LNCaP clone FGC (cell line): ENCODE measurements around the gene PLD2.
"Not testable (repeated sequence)": the region's sequence is repeated elsewhere in the genome, so short reads cannot be mapped to it uniquely, and the experiment has no call there.

Source experiments
- DNase-seq: peaks from one replicate; pipeline ENCODE4 v3.0.0-alpha.2; 2011; ENCODE audit warnings: low read depth
- H3K4me3 ChIP-seq: 2 replicates; pipeline ENCODE4 v1.5.1; 2011; ENCODE audit warnings: mild to moderate bottlenecking, low read depth, low read length, control low read depth
- TF ChIP-seq, protein P1 (sequence below): IDR thresholded peaks from 2 replicates; pipeline ENCODE4 v1.5.1; 2012; ENCODE audit warnings: mild to moderate bottlenecking; ENCODE audit not compliant: control insufficient read depth, insufficient read depth; ENCODE audit errors: extremely low read depth

PLD2 gene

DNA sequence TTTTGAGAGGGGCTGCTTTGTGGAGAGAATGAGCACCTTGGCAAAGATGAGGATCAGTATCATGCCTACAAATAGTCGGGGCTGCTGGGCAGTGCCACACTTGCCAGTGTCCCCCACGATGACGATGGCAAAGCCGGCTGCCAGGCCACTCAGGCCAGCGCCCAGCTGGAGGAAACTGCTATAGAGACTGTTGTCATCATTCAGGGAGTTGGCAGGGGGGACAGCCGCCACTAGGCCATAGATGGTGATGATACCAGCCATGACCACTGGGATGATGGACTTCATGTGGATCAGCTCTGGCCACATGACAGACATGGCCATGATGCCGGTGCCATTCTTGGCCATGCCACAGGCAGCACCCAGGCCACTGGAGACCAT lies 50.0 kb downstream of the PLD2 start:
- no peak overlapping the region for H3K4me3 ChIP-seq
- TF ChIP-seq, protein P1, sequence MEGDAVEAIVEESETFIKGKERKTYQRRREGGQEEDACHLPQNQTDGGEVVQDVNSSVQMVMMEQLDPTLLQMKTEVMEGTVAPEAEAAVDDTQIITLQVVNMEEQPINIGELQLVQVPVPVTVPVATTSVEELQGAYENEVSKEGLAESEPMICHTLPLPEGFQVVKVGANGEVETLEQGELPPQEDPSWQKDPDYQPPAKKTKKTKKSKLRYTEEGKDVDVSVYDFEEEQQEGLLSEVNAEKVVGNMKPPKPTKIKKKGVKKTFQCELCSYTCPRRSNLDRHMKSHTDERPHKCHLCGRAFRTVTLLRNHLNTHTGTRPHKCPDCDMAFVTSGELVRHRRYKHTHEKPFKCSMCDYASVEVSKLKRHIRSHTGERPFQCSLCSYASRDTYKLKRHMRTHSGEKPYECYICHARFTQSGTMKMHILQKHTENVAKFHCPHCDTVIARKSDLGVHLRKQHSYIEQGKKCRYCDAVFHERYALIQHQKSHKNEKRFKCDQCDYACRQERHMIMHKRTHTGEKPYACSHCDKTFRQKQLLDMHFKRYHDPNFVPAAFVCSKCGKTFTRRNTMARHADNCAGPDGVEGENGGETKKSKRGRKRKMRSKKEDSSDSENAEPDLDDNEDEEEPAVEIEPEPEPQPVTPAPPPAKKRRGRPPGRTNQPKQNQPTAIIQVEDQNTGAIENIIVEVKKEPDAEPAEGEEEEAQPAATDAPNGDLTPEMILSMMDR: no peak
- no peak for DNase-seq

- DNase-seq, H3K4me3 ChIP-seq: not testable (repeated sequence)
Observed at GRCh38 chr17:4857347-4857746, 50.4 kb downstream of the PLD2 start.

- TF ChIP-seq, protein P1: no peak
- no peak overlapping the region for H3K4me3 ChIP-seq
- DNase-seq: no peak
Observed at GRCh38 chr17:4858068-4858881, 51.3 kb downstream of the PLD2 start.

- TF ChIP-seq, protein P1: no peak
- peak; percentile 17 for DNase-seq
- no peak overlapping the region for H3K4me3 ChIP-seq
Observed at GRCh38 chr17:4858882-4859260, 51.9 kb downstream of the PLD2 start.

DNA sequence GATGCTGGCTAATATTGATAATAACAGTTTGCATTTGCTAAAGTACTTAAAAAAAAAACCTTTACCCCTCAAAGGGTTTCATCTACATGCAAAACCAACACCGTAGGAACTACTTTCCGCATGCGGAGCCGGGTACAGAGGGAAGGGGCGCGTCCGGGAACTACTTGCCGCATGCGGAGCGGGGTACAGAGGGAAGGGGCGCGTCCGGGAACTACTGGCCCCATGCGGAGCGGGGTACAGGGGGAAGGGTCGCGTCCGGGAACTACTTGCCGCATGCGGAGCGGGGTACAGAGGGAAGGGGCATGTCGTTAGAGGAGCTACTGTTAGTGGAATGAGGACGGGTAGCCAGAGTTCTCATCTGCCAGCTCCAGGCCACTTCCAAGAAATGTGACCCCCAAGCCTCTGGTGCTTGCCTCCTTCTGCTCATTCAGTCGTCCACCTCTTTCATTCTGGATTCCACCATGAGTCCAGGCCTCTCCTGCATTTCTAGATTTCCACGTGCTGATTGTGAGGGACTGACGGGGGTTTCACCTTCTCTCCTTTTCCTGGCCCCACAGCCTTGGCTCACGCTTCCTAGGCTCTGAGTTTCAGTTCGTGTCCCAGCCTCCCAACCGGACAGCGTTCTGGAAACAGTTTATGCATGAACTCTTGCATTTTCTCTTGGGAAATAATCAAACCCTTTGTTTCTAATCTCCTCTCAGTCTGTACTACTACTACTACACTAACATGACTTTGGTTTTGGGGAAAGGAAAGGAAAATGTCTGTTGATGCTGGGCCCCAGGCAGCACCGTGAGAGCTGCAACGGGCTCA lies 53.1 kb downstream of the PLD2 start:
- no peak for DNase-seq
- TF ChIP-seq, protein P1: no peak
- H3K4me3 ChIP-seq: no peak overlapping the region

GRCh38 chr17:4860651-4861050 lies 53.7 kb downstream of the PLD2 start:
- no peak for DNase-seq
- H3K4me3 ChIP-seq: no peak overlapping the region
- TF ChIP-seq, protein P1: no peak

DNA sequence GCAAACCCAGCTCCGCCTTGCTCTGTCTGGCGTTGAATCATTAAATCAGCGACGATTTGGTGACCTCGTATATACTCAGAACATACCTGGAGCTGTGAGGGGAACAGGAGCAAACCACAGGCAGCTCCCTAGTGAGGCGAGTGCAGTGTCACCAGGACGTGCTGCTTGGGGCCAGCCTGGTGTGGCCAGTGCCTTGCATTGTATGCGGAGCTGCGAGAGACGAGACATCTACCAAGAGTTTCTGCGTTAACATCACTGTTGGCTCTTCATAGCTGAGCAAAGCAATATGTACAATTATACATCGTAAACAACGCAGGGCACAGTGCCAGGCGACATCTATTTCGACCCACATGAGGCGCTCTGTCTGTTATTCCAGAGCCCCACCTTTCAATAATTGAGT lies 54.1 kb downstream of the PLD2 start:
- DNase-seq: peak; percentile 19
- TF ChIP-seq, protein P1: no peak
- H3K4me3 ChIP-seq: no peak overlapping the region
